ENCODE data around the gene JMJD6.

DNA sequence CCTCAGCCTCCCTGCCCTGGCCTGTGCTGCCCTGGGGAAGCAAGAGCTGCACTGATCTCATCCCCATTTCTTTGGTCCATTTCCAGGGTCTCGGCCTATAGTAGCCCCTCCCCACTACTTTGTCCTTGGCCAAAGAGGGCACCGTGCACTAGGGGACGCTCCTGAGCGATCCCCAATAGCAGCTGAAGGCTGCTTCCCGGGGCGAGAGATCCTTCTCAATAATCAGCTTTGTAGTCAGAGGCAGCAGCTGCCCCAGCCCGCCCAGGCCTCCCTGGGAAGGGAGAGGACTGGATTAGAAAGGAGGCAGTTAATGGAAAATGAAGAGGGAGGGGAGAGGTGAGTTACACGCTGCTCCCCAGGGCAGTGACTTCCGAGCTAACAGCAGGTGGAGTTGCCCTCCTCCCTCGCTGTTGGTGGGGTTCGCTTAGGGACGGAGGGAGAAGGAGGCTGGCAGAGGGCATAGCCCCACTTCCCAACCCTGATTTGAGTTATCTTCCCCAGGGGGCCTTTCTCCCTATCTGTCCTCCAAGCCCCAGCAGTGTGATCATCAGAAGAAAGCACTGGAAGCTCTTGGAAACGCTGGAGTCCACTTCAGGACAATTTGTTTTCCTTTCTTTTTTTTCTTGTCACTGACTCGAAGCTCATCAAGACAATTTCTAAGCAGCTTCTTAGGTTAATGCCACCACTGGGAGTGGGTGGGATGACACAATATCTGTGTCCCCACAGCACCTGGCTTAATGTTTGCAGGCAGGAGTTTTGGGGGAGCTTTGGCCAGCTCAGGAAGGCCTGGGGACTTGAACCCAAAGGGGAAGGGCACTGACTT is 18.2 kb downstream of the JMJD6 start:
- TF ChIP-seq, protein P1, sequence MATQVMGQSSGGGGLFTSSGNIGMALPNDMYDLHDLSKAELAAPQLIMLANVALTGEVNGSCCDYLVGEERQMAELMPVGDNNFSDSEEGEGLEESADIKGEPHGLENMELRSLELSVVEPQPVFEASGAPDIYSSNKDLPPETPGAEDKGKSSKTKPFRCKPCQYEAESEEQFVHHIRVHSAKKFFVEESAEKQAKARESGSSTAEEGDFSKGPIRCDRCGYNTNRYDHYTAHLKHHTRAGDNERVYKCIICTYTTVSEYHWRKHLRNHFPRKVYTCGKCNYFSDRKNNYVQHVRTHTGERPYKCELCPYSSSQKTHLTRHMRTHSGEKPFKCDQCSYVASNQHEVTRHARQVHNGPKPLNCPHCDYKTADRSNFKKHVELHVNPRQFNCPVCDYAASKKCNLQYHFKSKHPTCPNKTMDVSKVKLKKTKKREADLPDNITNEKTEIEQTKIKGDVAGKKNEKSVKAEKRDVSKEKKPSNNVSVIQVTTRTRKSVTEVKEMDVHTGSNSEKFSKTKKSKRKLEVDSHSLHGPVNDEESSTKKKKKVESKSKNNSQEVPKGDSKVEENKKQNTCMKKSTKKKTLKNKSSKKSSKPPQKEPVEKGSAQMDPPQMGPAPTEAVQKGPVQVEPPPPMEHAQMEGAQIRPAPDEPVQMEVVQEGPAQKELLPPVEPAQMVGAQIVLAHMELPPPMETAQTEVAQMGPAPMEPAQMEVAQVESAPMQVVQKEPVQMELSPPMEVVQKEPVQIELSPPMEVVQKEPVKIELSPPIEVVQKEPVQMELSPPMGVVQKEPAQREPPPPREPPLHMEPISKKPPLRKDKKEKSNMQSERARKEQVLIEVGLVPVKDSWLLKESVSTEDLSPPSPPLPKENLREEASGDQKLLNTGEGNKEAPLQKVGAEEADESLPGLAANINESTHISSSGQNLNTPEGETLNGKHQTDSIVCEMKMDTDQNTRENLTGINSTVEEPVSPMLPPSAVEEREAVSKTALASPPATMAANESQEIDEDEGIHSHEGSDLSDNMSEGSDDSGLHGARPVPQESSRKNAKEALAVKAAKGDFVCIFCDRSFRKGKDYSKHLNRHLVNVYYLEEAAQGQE (IDR thresholded peaks at IDR 0.05; ENCODE audit: insufficient read depth in 1 of 2, low read depth in 2 of 2, low read length in 2 of 2): no peak
- no peak for TF ChIP-seq SIN3A (IDR thresholded peaks at IDR 0.05; ENCODE audit: borderline replicate concordance, insufficient read depth, low read length)
